HepG2 (cell line): ENCODE results near the gene ZNF79. TPM values are rescaled to one million over a fixed set of nuclear protein-coding genes. Genes with fewer than 3 reads are reported as not detected.

ENCODE experiments used
- ATAC-seq: fragments of 200-7000 bp; cut with Tn5 transposase; 3 replicates; pipeline ENCODE4 v1.9.1; 2020; ENCODE audit warnings: mild to moderate bottlenecking, moderate library complexity
- BruUV-seq: library from RNA; stranded (reverse); fragments of 400-500 nt; replicated peaks from 2 replicates; lab custom pipeline; 2021; lab: Mats Ljungman, UMichigan
- CTCF ChIA-PET: fragments of 300-600 bp; formaldehyde crosslinking; extraction: SDS; loops from one replicate; lab custom pipeline; 2021; ENCODE audit warnings: low total read pairs, inconsistent platforms, low intra/inter-chr PET ratio; lab: Yijun Ruan, JAX
- POLR2A ChIA-PET: fragments of 350-600 bp; sonication (Branson Sonifier 250); formaldehyde crosslinking; loops from one replicate; lab custom pipeline; 2020; ENCODE audit warnings: antibody characterized with exemption, inconsistent platforms; lab: Yijun Ruan, JAX
- DNase-seq: peaks from one replicate; pipeline ENCODE4 v3.0.0-alpha.2; 2015; ENCODE audit warnings: low spot score
- FAIRE-seq: peaks from 3 replicates; lab custom pipeline; 2011; peaks lifted over from hg19 to GRCh38; lab: Jason Lieb, UNC
- H2AFZ ChIP-seq: one replicate; pipeline ENCODE4 v1.6.1; 2011; ENCODE audit warnings: low read length, inconsistent platforms
- H3K27ac ChIP-seq: fragments of 300-600 bp; 3 replicates; pipeline ENCODE4 v1.8.0; 2011; ENCODE audit warnings: mixed run types, mild to moderate bottlenecking, mixed read lengths, low read length, inconsistent platforms; ENCODE audit not compliant: insufficient read depth; ENCODE audit errors: extremely low read length
- H3K27me3 ChIP-seq, 2 experiments: fragments of 200-600 bp in 1 of 2; 2 replicates in 1 of 2; 3 replicates in 1 of 2; pipeline versions ENCODE4 v1.6.0 to v1.8.0; 2011; ENCODE audit warnings: low read length in 2 of 2, mild to moderate bottlenecking in 2 of 2, moderate library complexity in 2 of 2, inconsistent platforms in 1 of 2; ENCODE audit not compliant: insufficient read depth in 2 of 2, control insufficient read depth in 1 of 2
- H3K36me3 ChIP-seq, 2 experiments: fragments of 200-600 bp in 1 of 2; replicated peaks in 1 of 2; 2 replicates in 1 of 2; 3 replicates in 1 of 2; pipeline versions ENCODE4 v1.5.1 to v1.8.0; 2011; ENCODE audit warnings: low read length in 2 of 2, inconsistent platforms in 1 of 2; ENCODE audit not compliant: insufficient read depth in 2 of 2, control insufficient read depth in 1 of 2
- H3K4me1 ChIP-seq: 2 replicates; pipeline ENCODE4 v1.5.1; 2012; ENCODE audit warnings: low read length, inconsistent platforms; ENCODE audit not compliant: insufficient read depth
- H3K4me2 ChIP-seq: 2 replicates; pipeline ENCODE4 v1.6.0; 2011; ENCODE audit warnings: low read depth, low read length, inconsistent platforms
- H3K4me3 ChIP-seq, 3 experiments: fragments of 200-600 bp in 1 of 3; sonication (generic), shearing (Covaris generic) in 1 of 3; replicated peaks in 1 of 3; 2 replicates each; pipeline ENCODE4 v1.5.1; 2011 to 2016; ENCODE audit warnings: low read length in 3 of 3, inconsistent platforms in 2 of 3, low read depth in 2 of 3, mild to moderate bottlenecking in 2 of 3, control low read depth in 1 of 3, mixed read lengths in 1 of 3; ENCODE audit not compliant: insufficient read depth in 1 of 3
- H3K79me2 ChIP-seq: one replicate; pipeline ENCODE4 v1.6.1; 2011; ENCODE audit warnings: low read length, inconsistent platforms; ENCODE audit not compliant: insufficient read depth
- H3K9ac ChIP-seq: 2 replicates; pipeline ENCODE4 v1.6.0; 2011; ENCODE audit warnings: mild to moderate bottlenecking, low read depth, low read length, inconsistent platforms; ENCODE audit not compliant: insufficient read depth
- H3K9me3 ChIP-seq: 2 replicates; pipeline ENCODE4 v1.5.1; 2012; ENCODE audit warnings: mild to moderate bottlenecking, low read length
- H4K20me1 ChIP-seq: 2 replicates; pipeline ENCODE4 v1.6.0; 2011; ENCODE audit warnings: inconsistent platforms, mild to moderate bottlenecking, low read length, moderate library complexity; ENCODE audit not compliant: insufficient read depth
- CCAR2 ChIP-seq: fragments of 200-400 bp; formaldehyde crosslinking; optimal IDR thresholded peaks from 2 replicates; pipeline ENCODE3; 2018; ENCODE audit warnings: low read depth, mild to moderate bottlenecking, low read length, moderate library complexity
- MXD4 ChIP-seq: IDR thresholded peaks from 2 replicates; pipeline ENCODE4 v1.6.1; 2016; ENCODE audit warnings: mild to moderate bottlenecking, missing biosample characterization, missing genetic modification reagents
- ONECUT2 ChIP-seq: sonication (generic); formaldehyde crosslinking; IDR thresholded peaks from 2 replicates; pipeline ENCODE4 v1.4.0; 2020; ENCODE audit warnings: missing genetic modification reagents
- POLR2G ChIP-seq: fragments of 200-400 bp; formaldehyde crosslinking; IDR thresholded peaks from 2 replicates; pipeline ENCODE4 v1.6.1; 2018; ENCODE audit warnings: mild to moderate bottlenecking, low read depth, low read length, moderate library complexity
- RAD21 ChIP-seq: fragments of 450-650 bp; formaldehyde crosslinking; IDR thresholded peaks from 2 replicates; pipeline ENCODE4 v1.5.0; 2020; ENCODE audit warnings: mild to moderate bottlenecking
- RXRB ChIP-seq: IDR thresholded peaks from 2 replicates; pipeline ENCODE4 v1.6.1; 2016; ENCODE audit warnings: borderline replicate concordance, missing genetic modification reagents, missing compliant biosample characterization
- SMAD1 ChIP-seq: sonication (generic); formaldehyde crosslinking; IDR thresholded peaks from 2 replicates; pipeline ENCODE4 v1.4.0; 2020; ENCODE audit warnings: missing genetic modification reagents, low read depth, mild to moderate bottlenecking, borderline replicate concordance
- ZFP90 ChIP-seq: sonication (generic); formaldehyde crosslinking; IDR thresholded peaks from 2 replicates; pipeline ENCODE4 v1.8.0; 2022; ENCODE audit warnings: missing genetic modification reagents, mild to moderate bottlenecking, inconsistent platforms, borderline replicate concordance
- ZNF713 ChIP-seq: sonication (generic); formaldehyde crosslinking; IDR thresholded peaks from 2 replicates; pipeline ENCODE4 v1.4.0; 2020; ENCODE audit warnings: mild to moderate bottlenecking, missing genetic modification reagents
- WGBS: methylation state at CpG from one replicate; pipeline ENCODE4 v1.1.6; 2017; ENCODE audit warnings: low lambda C conversion rate; 5-methylcytosine and 5-hydroxymethylcytosine counted together
- in situ Hi-C: cut with HindIII; loops from 2 replicates; pipeline ENCODE4 v1.10.0; 2017; ENCODE audit warnings: low pct_unique_long_range_greater_than_20kb; ENCODE audit not compliant: extremely low pct_ligation_motif_present
- intact Hi-C: fragments of 100-400 bp; cut with micrococcal nuclease; formaldehyde crosslinking; loops from one replicate; pipeline ENCODE4 v1.10.0; 2022; ENCODE audit not compliant: unreplicated experiment
- polyA plus RNA-seq, 8 experiments: library from polyadenylated mRNA; depleted of rRNA in 3 of 8; stranded (reverse) in 7 of 8; unstranded in 1 of 8; fragments of >200 nt; fragmentation: Illumina TruSeq in 4 of 8; extraction: Trizol in 4 of 8; gene quantifications; 2 replicates each; pipeline versions ENCODE4 v1.2.1 to v1.2.3, GENCODE V29; 2011 to 2016; ENCODE audit warnings: low read depth in 4 of 8, missing spikeins in 1 of 8, mixed read lengths in 1 of 8; ENCODE audit not compliant: insufficient read depth in 1 of 8
- total RNA-seq, 5 experiments: library from RNA; depleted of rRNA; stranded (reverse); fragments of >200 nt; fragmentation: Illumina TruSeq; extraction: Trizol; gene quantifications; 2 replicates each; pipeline ENCODE4 v1.2.3, GENCODE V29; 2016; ENCODE audit warnings: low read depth in 1 of 5
- TF ChIP-seq, protein P1 (sequence below): sonication (generic); formaldehyde crosslinking; IDR thresholded peaks from 2 replicates; pipeline ENCODE4 v1.4.0; 2020; ENCODE audit warnings: mild to moderate bottlenecking, low read depth, missing genetic modification reagents

The ZNF79 gene
- total and polyA plus RNA-seq, 2 of the 13 experiments (the other 11 are each of a cell fraction or from before 2014, with no cell fraction given) = 3.7 to 8.1 TPM

DNA sequence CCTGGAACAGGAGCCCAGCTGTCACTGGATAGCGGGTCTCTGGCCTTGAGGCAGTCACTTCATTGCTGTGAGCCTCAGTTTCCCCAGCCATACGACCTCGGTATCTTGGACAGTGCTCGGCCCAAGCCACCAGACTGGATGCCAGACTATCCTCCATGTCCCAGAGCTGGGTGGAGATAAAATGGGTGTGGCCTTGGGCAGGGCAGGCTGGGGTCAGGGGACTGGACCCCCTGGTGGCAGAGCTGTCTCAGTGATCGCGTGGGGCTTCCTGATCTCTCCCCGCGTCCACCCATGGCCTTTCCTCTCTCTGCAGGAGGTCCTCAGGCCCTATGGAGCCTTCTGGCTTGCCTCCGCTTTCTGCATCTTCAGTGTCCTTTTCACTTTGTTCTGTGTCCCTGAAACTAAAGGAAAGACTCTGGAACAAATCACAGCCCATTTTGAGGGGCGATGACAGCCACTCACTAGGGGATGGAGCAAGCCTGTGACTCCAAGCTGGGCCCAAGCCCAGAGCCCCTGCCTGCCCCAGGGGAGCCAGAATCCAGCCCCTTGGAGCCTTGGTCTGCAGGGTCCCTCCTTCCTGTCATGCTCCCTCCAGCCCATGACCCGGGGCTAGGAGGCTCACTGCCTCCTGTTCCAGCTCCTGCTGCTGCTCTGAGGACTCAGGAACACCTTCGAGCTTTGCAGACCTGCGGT is 17.2 kb upstream of the ZNF79 start:
- intact Hi-C loops = no loop called here
- Histone ChIP-seq H2AFZ (no peak overlapping the region), H3K36me3 (peaks cover 19 to 37% of the 10 kb centered on the region in 2 experiments; a peak in 4 of 5 replicates), H4K20me1 (no peaks in the 10 kb centered on the region), H3K4me3 (no peak overlapping the region), H3K27me3 (no peaks in the 10 kb centered on the region), H3K4me1 (no peaks in the 10 kb centered on the region), H3K9me3 (no peaks in the 10 kb centered on the region), H3K4me2 (no peak overlapping the region), H3K27ac (no peak overlapping the region), H3K9ac (no peak overlapping the region), H3K79me2 (no peaks in the 10 kb centered on the region)
- TF ChIP-seq RAD21 (0 out of 2 replicates have a peak, but pooled peaks have one; percentile 19), SMAD1 (CRISPR knock-in tag) (no peak), POLR2G (peak; percentile 15; the same call in 1 of the 2 replicates)
- DNase-seq (no peak), ATAC-seq (peak; percentile 53), FAIRE-seq (no peak)
- 94% methylated on average over 11 of the region's 13 CpGs for WGBS
- CTCF ChIA-PET = no interaction called here
- in situ Hi-C loops = no loop called here
- TSS peak; percentile 6 for BruUV-seq
- POLR2A ChIA-PET = interaction anchor here (1.2 to 3.4 kb wide), 3 partner anchors 9 to 182 kb away, joined by 3 to 31 read pairs (median 4); partner anchors contain the start of genes SLC2A8 and ZNF79

DNA sequence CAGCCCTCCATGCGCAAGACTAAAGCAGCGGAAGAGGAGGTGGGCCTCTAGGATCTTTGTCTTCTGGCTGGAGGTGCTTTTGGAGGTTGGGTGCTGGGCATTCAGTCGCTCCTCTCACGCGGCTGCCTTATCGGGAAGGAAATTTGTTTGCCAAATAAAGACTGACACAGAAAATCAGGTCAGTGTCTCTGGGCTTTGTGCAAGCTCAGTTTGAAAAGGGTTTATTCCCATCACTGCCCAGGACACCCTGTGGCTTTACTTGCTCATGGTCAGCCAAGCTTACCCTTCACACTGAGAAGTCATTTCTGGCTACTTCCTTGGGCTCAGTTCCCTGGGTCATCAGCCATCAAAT is 16.7 kb upstream of the ZNF79 start:
- POLR2A ChIA-PET = interaction anchor here (0.9 to 3.4 kb wide), 4 partner anchors 10 to 193 kb away, joined by 3 to 31 read pairs (median 4); partner anchors contain the start of genes SLC2A8 and ZNF79
- TF ChIP-seq ZFP90 (CRISPR knock-in tag) = no peak
- no peak for TF ChIP-seq MXD4 (CRISPR knock-in tag)
- no peak for TF ChIP-seq ZNF713
- no peak for TF ChIP-seq ONECUT2 (CRISPR knock-in tag)
- TF ChIP-seq RXRB (CRISPR knock-in tag) = no peak
- TF ChIP-seq, protein P1, sequence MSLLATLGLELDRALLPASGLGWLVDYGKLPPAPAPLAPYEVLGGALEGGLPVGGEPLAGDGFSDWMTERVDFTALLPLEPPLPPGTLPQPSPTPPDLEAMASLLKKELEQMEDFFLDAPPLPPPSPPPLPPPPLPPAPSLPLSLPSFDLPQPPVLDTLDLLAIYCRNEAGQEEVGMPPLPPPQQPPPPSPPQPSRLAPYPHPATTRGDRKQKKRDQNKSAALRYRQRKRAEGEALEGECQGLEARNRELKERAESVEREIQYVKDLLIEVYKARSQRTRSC (CRISPR knock-in tag) = no peak
- no peak for TF ChIP-seq CCAR2
- TF ChIP-seq, all 625 proteins: peak for 0
- no peak overlapping the region for H3K27ac ChIP-seq
- no peaks in the 10 kb centered on the region for H3K4me1 ChIP-seq
- no peaks in the 10 kb centered on the region for H3K9me3 ChIP-seq
- no peak overlapping the region for H3K9ac ChIP-seq
- DNase-seq (no peak), ATAC-seq (no peak), FAIRE-seq (no peak)
- intact Hi-C loops = no loop called here
- H4K20me1 ChIP-seq = no peaks in the 10 kb centered on the region
- CTCF ChIA-PET = no interaction called here
- BruUV-seq = no TSS peak
- no peak overlapping the region for H2AFZ ChIP-seq
- no peaks in the 10 kb centered on the region for H3K79me2 ChIP-seq
- no peak overlapping the region for H3K4me3 ChIP-seq
- H3K36me3 ChIP-seq = peaks cover 14 to 32% of the 10 kb centered on the region in 2 experiments; a peak in 4 of 5 replicates
- WGBS = 93% methylated on average over 6 of the region's 6 CpGs
- H3K27me3 ChIP-seq = no peaks in the 10 kb centered on the region
- in situ Hi-C loops = no loop called here
- no peak overlapping the region for H3K4me2 ChIP-seq
